ENCODE measurements around the gene UBE2C. TPM values are rescaled to one million over a fixed set of nuclear protein-coding genes. Genes with fewer than 3 reads are reported as not detected.
"Not testable (repeated sequence)": the region's sequence is repeated elsewhere in the genome, so short reads cannot be mapped to it uniquely, and the experiment has no call there.

Gene UBE2C
- total RNA-seq, result 1 to 10 TPM in 4 of 6 experiments, under 1 TPM in 1, not detected in 1; 0.66 to 5.8 (median 3.7) TPM
- long read RNA-seq, partial matches to known transcripts, result 0 of 1 reads
- long read RNA-seq, other reads (novel, unspliced or antisense), result 0 of 1 reads

DNA sequence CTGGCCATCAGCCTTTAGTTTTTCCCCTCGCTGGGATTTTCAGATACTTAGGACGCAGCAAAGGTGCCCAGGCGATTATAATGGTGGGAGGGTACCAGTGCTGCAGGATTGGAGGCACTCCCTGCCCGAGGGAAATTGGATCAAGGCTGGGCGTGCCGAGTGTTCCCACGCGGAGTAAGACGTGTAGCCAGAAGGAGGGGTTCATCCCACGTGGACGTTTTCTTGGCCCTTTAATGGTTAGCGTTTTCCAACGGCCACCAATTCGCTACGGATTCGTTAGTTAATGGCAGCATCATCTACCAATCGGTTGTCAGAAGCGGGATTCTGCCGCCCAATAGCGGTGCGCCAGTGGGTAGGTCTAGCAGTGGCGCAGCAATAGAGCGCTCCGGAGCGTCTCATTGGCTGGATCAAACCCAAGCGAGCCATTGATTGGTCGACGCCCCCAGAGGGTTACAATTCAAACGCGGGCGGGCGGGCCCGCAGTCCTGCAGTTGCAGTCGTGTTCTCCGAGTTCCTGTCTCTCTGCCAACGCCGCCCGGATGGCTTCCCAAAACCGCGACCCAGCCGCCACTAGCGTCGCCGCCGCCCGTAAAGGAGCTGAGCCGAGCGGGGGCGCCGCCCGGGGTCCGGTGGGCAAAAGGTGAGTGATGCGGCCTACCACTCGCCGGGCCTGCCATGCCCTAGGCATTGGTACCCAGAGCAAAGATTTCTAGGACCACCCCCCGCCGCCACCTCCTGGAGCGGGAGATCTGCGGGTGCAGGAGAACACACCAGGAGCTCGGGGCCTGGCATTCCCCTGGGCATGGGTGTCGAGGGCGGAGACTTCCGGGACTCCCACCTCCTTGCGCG is at the start of gene UBE2C:
Gene UBE2C, plus strand, starts transcription at position 488 of the 849 bp plus-strand sequence. Its CDS starts 52 bp downstream, at position 540.
- DNase-seq, result peak; percentile 93 to 96 (median 96)
- H3K27ac ChIP-seq, result no peak within 1 kb of the TSS
- peak; percentile 98 to 99 (median 98) for ATAC-seq
- peaks cover 0 to 35% (median 18%) of the 10 kb centered on the region in 4 donors for H3K36me3 ChIP-seq
- WGBS (ENCODE audit: insufficient coverage, low coverage, low lambda C conversion rate, missing lambda C conversion rate), result 9% methylated on average over 25 of the region's 65 CpGs
- H3K27me3 ChIP-seq, result no peaks in the 10 kb centered on the region
- H3K4me3 ChIP-seq, result peak within 1 kb of the TSS; percentile 38 to 51 (median 40)
- no peaks in the 10 kb centered on the region for H3K9me3 ChIP-seq
- intact Hi-C loops (cut with DNase I), result loop anchor here in 1 of 2 donors (10.0 kb wide), 1 partner anchor 142 kb away; no protein-coding TSS in a partner anchor
- H3K4me1 ChIP-seq, result peaks cover 0 to 6% (median 0%) of the 10 kb centered on the region in 4 donors
- TF ChIP-seq, protein P1, sequence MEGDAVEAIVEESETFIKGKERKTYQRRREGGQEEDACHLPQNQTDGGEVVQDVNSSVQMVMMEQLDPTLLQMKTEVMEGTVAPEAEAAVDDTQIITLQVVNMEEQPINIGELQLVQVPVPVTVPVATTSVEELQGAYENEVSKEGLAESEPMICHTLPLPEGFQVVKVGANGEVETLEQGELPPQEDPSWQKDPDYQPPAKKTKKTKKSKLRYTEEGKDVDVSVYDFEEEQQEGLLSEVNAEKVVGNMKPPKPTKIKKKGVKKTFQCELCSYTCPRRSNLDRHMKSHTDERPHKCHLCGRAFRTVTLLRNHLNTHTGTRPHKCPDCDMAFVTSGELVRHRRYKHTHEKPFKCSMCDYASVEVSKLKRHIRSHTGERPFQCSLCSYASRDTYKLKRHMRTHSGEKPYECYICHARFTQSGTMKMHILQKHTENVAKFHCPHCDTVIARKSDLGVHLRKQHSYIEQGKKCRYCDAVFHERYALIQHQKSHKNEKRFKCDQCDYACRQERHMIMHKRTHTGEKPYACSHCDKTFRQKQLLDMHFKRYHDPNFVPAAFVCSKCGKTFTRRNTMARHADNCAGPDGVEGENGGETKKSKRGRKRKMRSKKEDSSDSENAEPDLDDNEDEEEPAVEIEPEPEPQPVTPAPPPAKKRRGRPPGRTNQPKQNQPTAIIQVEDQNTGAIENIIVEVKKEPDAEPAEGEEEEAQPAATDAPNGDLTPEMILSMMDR (IDR thresholded peaks at IDR 0.05), result no peak
- TF ChIP-seq POLR2A (IDR thresholded peaks at IDR 0.05), result no peak

DNA sequence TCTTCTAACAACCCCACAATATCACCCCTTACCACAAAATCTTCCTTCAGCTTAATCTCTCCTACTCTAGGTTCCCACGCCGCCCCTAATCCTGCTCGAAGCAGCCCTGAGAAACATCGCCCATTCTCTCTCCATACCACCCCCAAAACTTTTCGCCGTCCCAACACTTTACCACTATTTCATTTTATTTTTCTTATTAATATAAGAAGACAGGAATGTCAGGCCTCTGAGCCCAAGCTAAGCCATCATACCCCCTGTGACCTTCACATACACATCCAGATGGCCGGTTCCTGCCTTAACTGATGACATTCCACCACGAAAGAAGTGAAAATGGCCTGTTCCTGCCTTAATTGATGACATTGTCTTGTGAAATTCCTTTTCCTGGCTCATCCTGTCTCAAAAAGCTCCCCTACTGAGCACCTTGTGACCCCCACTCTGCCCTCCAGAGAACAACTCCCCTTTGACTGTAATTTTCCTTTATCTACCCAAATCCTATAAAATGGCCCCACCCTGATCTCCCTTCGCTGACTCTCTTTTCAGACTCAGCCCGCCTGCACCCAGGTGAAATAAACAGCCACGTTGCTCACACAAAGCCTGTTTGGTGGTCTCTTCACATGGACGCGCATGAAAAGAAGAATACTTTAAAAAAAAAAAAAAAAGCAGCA is 47.7 kb upstream of the UBE2C start:
- H3K27ac ChIP-seq; H3K4me3 ChIP-seq; ATAC-seq; intact Hi-C loops (cut with DNase I); H3K4me1 ChIP-seq; H3K36me3 ChIP-seq; H3K9me3 ChIP-seq; DNase-seq; H3K27me3 ChIP-seq: not testable (repeated sequence)
- 80% methylated on average over 13 of the region's 13 CpGs for WGBS (ENCODE audit: insufficient coverage, low coverage, low lambda C conversion rate, missing lambda C conversion rate)

DNA sequence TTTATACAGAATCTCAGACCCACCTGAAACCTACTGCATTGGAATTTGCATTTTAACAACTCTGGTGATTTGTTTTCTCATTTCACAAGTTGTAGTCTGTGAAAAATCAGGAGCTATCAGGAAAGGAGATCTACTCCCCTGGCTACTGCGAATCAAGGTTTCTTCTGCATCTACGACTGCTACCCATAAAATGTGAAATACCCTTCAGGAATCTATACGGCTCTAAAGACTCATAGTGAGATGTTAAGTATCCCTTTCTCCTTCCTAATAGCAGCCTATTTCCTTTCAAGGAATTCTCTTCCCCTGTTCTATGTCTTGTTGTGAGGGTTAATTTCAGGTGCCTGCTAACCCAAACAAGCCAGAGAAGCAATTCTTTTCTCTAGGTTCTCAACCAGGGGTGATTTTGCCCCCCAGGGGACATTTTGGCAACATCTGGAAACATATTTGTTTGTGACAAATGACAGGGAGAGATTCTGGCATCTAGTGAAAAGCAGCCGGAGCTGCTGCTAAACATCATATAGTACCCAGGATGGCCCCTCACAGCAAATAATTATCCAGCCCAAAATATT is 47.1 kb upstream of the UBE2C start:
- H3K36me3 ChIP-seq, result no peaks in the 10 kb centered on the region
- intact Hi-C loops (cut with DNase I), result no loop called here
- no peak for DNase-seq
- no peak for ATAC-seq
- no peaks in the 10 kb centered on the region for H3K4me1 ChIP-seq
- H3K4me3 ChIP-seq, result no peak overlapping the region
- 50% methylated on average over 4 of the region's 4 CpGs for WGBS (ENCODE audit: insufficient coverage, low coverage, low lambda C conversion rate, missing lambda C conversion rate)
- no peaks in the 10 kb centered on the region for H3K27me3 ChIP-seq
- no peak for TF ChIP-seq POLR2A (IDR thresholded peaks at IDR 0.05)
- TF ChIP-seq, protein P1 (IDR thresholded peaks at IDR 0.05), result no peak
- H3K9me3 ChIP-seq, result no peaks in the 10 kb centered on the region
- no peak overlapping the region for H3K27ac ChIP-seq

DNA sequence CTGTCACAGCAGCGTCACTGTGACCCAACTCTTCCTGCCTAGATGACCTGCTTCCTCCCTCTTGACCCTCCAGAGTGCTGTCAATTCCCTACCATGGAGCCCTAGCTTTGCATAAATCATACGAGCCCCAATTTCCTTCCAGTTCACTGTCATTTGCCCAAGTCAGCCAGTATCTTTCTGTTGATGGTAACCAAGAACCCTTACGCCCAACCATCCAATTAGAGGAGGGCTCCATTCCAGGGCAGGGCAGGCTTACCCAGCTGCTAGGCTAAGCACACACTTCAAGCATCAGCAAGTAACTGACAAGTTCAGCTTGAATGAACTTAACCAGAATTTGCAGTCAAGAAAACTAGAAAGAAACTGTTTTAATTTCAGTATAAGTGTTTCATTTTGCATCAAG is 46.5 kb upstream of the UBE2C start:
- TF ChIP-seq, protein P1 (IDR thresholded peaks at IDR 0.05), result no peak
- TF ChIP-seq POLR2A (IDR thresholded peaks at IDR 0.05), result no peak
- H3K27me3 ChIP-seq, result no peaks in the 10 kb centered on the region
- peak in 1 of 4 donors; percentile 20 for ATAC-seq
- no peak overlapping the region for H3K4me3 ChIP-seq
- no peak for DNase-seq
- peaks cover 0 to 3% (median 0%) of the 10 kb centered on the region in 4 donors for H3K4me1 ChIP-seq
- no peaks in the 10 kb centered on the region for H3K9me3 ChIP-seq
- intact Hi-C loops (cut with DNase I), result no loop called here
- H3K36me3 ChIP-seq, result no peaks in the 10 kb centered on the region
- 42% methylated on average over 3 of the region's 3 CpGs for WGBS (ENCODE audit: insufficient coverage, low coverage, low lambda C conversion rate, missing lambda C conversion rate)
- no peak overlapping the region for H3K27ac ChIP-seq

Data from right lobe of liver (tissue), 6 donors.